ENCODE data around the gene ANKRD34C. TPM values are rescaled to one million over a fixed set of nuclear protein-coding genes. Genes with fewer than 3 reads are reported as not detected.

The ANKRD34C gene
- total and polyA plus RNA-seq, 2 of the 8 experiments (the other 6 are each of a cell fraction or from before 2014, with no cell fraction given), result 0.02 TPM; not detected in 1

GRCh38 chr15:79316864-79317263 lies 34.3 kb downstream of the ANKRD34C start:
- Histone ChIP-seq H2BK120ac (replicated peaks; ENCODE audit: low read depth, low read length) (no peak overlapping the region), H3K27ac (ENCODE audit: low read depth, low read length) (no peak overlapping the region), H3K18ac (ENCODE audit: extremely low read depth, low read length) (no peak overlapping the region), H2AFZ (ENCODE audit: low read length) (no peak overlapping the region), H3K4me3 (ENCODE audit: extremely low read depth in 1 of 4, insufficient read depth in 2 of 4, low read depth in 3 of 4, low read length in 4 of 4) (no peak overlapping the region), H3K27me3 (replicated peaks in 1 of 4; ENCODE audit: control insufficient read depth in 3 of 4, extremely low read depth in 1 of 4, insufficient read depth in 3 of 4, low read length in 3 of 4) (no peaks in the 10 kb centered on the region), H2BK5ac (ENCODE audit: low read depth, low read length) (no peak overlapping the region), H3K4me2 (ENCODE audit: insufficient read depth in 1 of 2, low read depth in 2 of 2, low read length in 2 of 2) (no peak overlapping the region), H4K91ac (replicated peaks; ENCODE audit: insufficient read length, low read length) (no peak overlapping the region), H3K36me3 (ENCODE audit: control insufficient read depth in 2 of 4, insufficient read depth in 4 of 4, low read length in 3 of 4) (peaks cover 23 to 64% (median 53%) of the 10 kb centered on the region in 4 experiments), H3K14ac (ENCODE audit: insufficient read length) (no peak overlapping the region), H2BK12ac (ENCODE audit: low read depth, low read length) (no peak overlapping the region), H2AK5ac (ENCODE audit: low read depth, low read length) (no peak overlapping the region), H3K56ac (replicated peaks; ENCODE audit: insufficient read length, low read depth, low read length) (no peak overlapping the region), H2BK15ac (ENCODE audit: low read length) (no peak overlapping the region), H3K4ac (replicated peaks; ENCODE audit: insufficient read length, low read depth, low read length) (no peak overlapping the region), H3K23ac (ENCODE audit: insufficient read length) (no peak overlapping the region), H4K5ac (ENCODE audit: insufficient read length, low read depth, low read length) (no peak overlapping the region), H4K8ac (ENCODE audit: extremely low read depth, insufficient read depth, low read length) (no peak overlapping the region), H3K9ac (replicated peaks in 1 of 4; ENCODE audit: extremely low read depth in 1 of 4, low read depth in 3 of 4, low read length in 3 of 4) (no peak overlapping the region), H4K20me1 (replicated peaks in 1 of 2; ENCODE audit: control insufficient read depth in 1 of 2, insufficient read depth in 2 of 2, low read length in 2 of 2) (peaks cover 5 to 7% of the 10 kb centered on the region in 2 experiments), H3K9me3 (ENCODE audit: insufficient read depth in 2 of 2, low read depth in 1 of 2, low read length in 1 of 2) (peaks cover 3 to 7% of the 10 kb centered on the region in 2 experiments; a peak in 2 of 4 replicates), H3K4me1 (replicated peaks in 1 of 4; ENCODE audit: control insufficient read depth in 3 of 4, insufficient read depth in 4 of 4, low read length in 3 of 4) (peaks cover 0 to 6% (median 5%) of the 10 kb centered on the region in 4 experiments; a peak in 4 of 7 replicates), H2BK20ac (ENCODE audit: low read length) (no peak overlapping the region), H3K79me2 (ENCODE audit: control insufficient read depth in 1 of 2, insufficient read depth in 2 of 2, low read length in 2 of 2) (peaks cover 0 to 17% of the 10 kb centered on the region in 2 experiments; a peak in 2 of 4 replicates), H3K79me1 (ENCODE audit: low read depth, low read length) (peaks cover 7% of the 10 kb centered on the region; the same call in 1 of the 2 replicates), H3K23me2 (ENCODE audit: low read depth, low read length) (peaks cover 3% of the 10 kb centered on the region; the same call in 1 of the 2 replicates)
- ChIA-PET POLR2A (ENCODE audit: partially characterized antibody) (no interaction called here), CTCF (ENCODE audit: partially characterized antibody) (no interaction called here)
- no peak for TF ChIP-seq GABPA (IDR thresholded peaks at IDR 0.05; ENCODE audit: borderline replicate concordance, insufficient read depth, low read length)
- no peak for TF ChIP-seq CBX5 (IDR thresholded peaks at IDR 0.05; ENCODE audit: low read depth, low read length)
- TF ChIP-seq TAF1 (IDR thresholded peaks at IDR 0.05; ENCODE audit: low read depth, low read length), result no peak
- TF ChIP-seq HDAC2 (IDR thresholded peaks at IDR 0.05; ENCODE audit: borderline replicate concordance in 1 of 2, low read depth in 2 of 2, low read length in 2 of 2), result no peak
- no peak for TF ChIP-seq RBBP5 (IDR thresholded peaks at IDR 0.05; ENCODE audit: borderline replicate concordance, low read depth, low read length)
- TF ChIP-seq YY1 (IDR thresholded peaks at IDR 0.05; ENCODE audit: low read depth, low read length), result no peak
- no peak for TF ChIP-seq ZNF274 (IDR thresholded peaks at IDR 0.05; ENCODE audit: borderline replicate concordance, extremely low read depth, low read length)
- FAIRE-seq, result no peak
- DNase-seq (ENCODE audit: low read depth in 1 of 2, low spot score in 2 of 2), result no peak
- 89% methylated on average over 9 of the region's 9 CpGs; no CpG with 5 or more reads in 1 of the 2 experiments for WGBS, 2 experiments (ENCODE audit: extremely low coverage in 1 of 2, insufficient coverage in 1 of 2, insufficient read length in 1 of 2, insufficient replicate concordance in 2 of 2, low coverage in 1 of 2, low lambda C conversion rate in 2 of 2, missing lambda C conversion rate in 1 of 2)
